HEK293 (cell line): ENCODE results near the gene GRAP2.

Experiments
- CTCF ChIA-PET: fragments of 350-600 bp; formaldehyde crosslinking; extraction: SDS; loops from one replicate; lab custom pipeline; 2021; ENCODE audit warnings: antibody characterized with exemption; lab: Yijun Ruan, JAX
- POLR2A ChIA-PET: fragments of 300-600 bp; formaldehyde crosslinking; extraction: SDS; loops from one replicate; lab custom pipeline; 2020; ENCODE audit warnings: antibody characterized with exemption, inconsistent platforms; lab: Yijun Ruan, JAX
- H3K27ac ChIP-seq: fragments of 200-500 bp; sonication (Bioruptor generic); 2 replicates; pipeline ENCODE4 v1.5.1; 2014; ENCODE audit warnings: low read depth, low read length, control low read depth, inconsistent platforms; ENCODE audit errors: extremely low read depth
- H3K36me3 ChIP-seq, 2 experiments: fragments of 200-500 bp in 1 of 2; sonication (Bioruptor generic) in 1 of 2; 1 replicate in 1 of 2; 2 replicates in 1 of 2; pipeline ENCODE4 v1.5.1; 2014 to 2017; ENCODE audit warnings: inconsistent platforms in 2 of 2, low read length in 2 of 2; ENCODE audit not compliant: control insufficient read depth in 2 of 2, insufficient read depth in 1 of 2
- H3K4me1 ChIP-seq: fragments of 200-500 bp; sonication (Bioruptor generic); 2 replicates; pipeline ENCODE4 v1.5.1; 2014; ENCODE audit warnings: mild to moderate bottlenecking, low read length, inconsistent platforms; ENCODE audit not compliant: control insufficient read depth, insufficient read depth
- H3K4me3 ChIP-seq: 2 replicates; pipeline ENCODE4 v1.5.1; 2011; ENCODE audit warnings: low read depth, mild to moderate bottlenecking, control low read depth, low read length, moderate library complexity
- H3K9me3 ChIP-seq: fragments of 200-500 bp; sonication (Bioruptor generic); 2 replicates; pipeline ENCODE4 v1.5.1; 2014; ENCODE audit warnings: low read depth, low read length, inconsistent platforms; ENCODE audit not compliant: control insufficient read depth, insufficient read depth
- RBAK ChIP-seq: fragments of 450-650 bp; formaldehyde crosslinking; IDR thresholded peaks from 2 replicates; pipeline ENCODE4 v1.5.1; 2016; ENCODE audit warnings: missing biosample characterization, missing genetic modification characterization
- ZBTB21 ChIP-seq: fragments of 450-650 bp; formaldehyde crosslinking; IDR thresholded peaks from 2 replicates; pipeline ENCODE4 v1.5.1; 2017; ENCODE audit warnings: missing biosample characterization, missing genetic modification characterization
- ZBTB8A ChIP-seq: fragments of 450-650 bp; formaldehyde crosslinking; IDR thresholded peaks from 2 replicates; pipeline ENCODE4 v1.5.1; 2016; ENCODE audit warnings: missing biosample characterization, missing genetic modification characterization
- ZFP3 ChIP-seq: fragments of 450-650 bp; formaldehyde crosslinking; IDR thresholded peaks from 2 replicates; pipeline ENCODE4 v1.5.1; 2016; ENCODE audit warnings: low read depth, missing biosample characterization, missing genetic modification characterization
- ZFP37 ChIP-seq: fragments of 450-650 bp; formaldehyde crosslinking; IDR thresholded peaks from 2 replicates; pipeline ENCODE4 v1.5.1; 2016; ENCODE audit warnings: missing biosample characterization, missing genetic modification characterization
- ZNF121 ChIP-seq: fragments of 450-650 bp; formaldehyde crosslinking; IDR thresholded peaks from 2 replicates; pipeline ENCODE4 v1.5.1; 2016; ENCODE audit warnings: missing biosample characterization, missing genetic modification characterization
- ZNF394 ChIP-seq: fragments of 450-650 bp; formaldehyde crosslinking; IDR thresholded peaks from 2 replicates; pipeline ENCODE4 v1.5.1; 2016; ENCODE audit warnings: missing biosample characterization, missing genetic modification characterization, mild to moderate bottlenecking, moderate library complexity, borderline replicate concordance
- ZNF404 ChIP-seq: fragments of 450-650 bp; formaldehyde crosslinking; IDR thresholded peaks from 2 replicates; pipeline ENCODE4 v1.5.1; 2017; ENCODE audit warnings: missing biosample characterization, missing genetic modification characterization
- ZNF426 ChIP-seq: fragments of 450-650 bp; formaldehyde crosslinking; IDR thresholded peaks from 2 replicates; pipeline ENCODE4 v1.5.1; 2017; ENCODE audit warnings: missing biosample characterization, missing genetic modification characterization, mild to moderate bottlenecking, inconsistent platforms, moderate library complexity
- ZNF433 ChIP-seq: fragments of 450-650 bp; formaldehyde crosslinking; IDR thresholded peaks from 2 replicates; pipeline ENCODE4 v1.5.1; 2016; ENCODE audit warnings: missing biosample characterization, missing genetic modification characterization, low read depth
- ZNF501 ChIP-seq: fragments of 450-650 bp; formaldehyde crosslinking; IDR thresholded peaks from 2 replicates; pipeline ENCODE4 v1.5.1; 2016; ENCODE audit warnings: missing biosample characterization, missing genetic modification characterization
- ZNF514 ChIP-seq: fragments of 450-650 bp; formaldehyde crosslinking; IDR thresholded peaks from 2 replicates; pipeline ENCODE4 v1.5.1; 2016; ENCODE audit warnings: missing biosample characterization, missing genetic modification characterization
- ZNF558 ChIP-seq: fragments of 450-650 bp; formaldehyde crosslinking; IDR thresholded peaks from 2 replicates; pipeline ENCODE4 v1.5.1; 2016; ENCODE audit warnings: missing biosample characterization, missing genetic modification characterization
- ZNF623 ChIP-seq: fragments of 450-650 bp; formaldehyde crosslinking; IDR thresholded peaks from 2 replicates; pipeline ENCODE4 v1.5.1; 2016; ENCODE audit warnings: missing biosample characterization, missing genetic modification characterization
- ZNF629 ChIP-seq: fragments of 450-650 bp; formaldehyde crosslinking; IDR thresholded peaks from 2 replicates; pipeline ENCODE4 v1.5.1; 2017; ENCODE audit warnings: missing biosample characterization, missing genetic modification characterization
- ZNF654 ChIP-seq: fragments of 450-650 bp; formaldehyde crosslinking; IDR thresholded peaks from 2 replicates; pipeline ENCODE4 v1.5.1; 2016; ENCODE audit warnings: low read depth, missing biosample characterization, missing genetic modification characterization
- ZNF791 ChIP-seq: fragments of 450-650 bp; formaldehyde crosslinking; IDR thresholded peaks from 2 replicates; pipeline ENCODE4 v1.5.1; 2016; ENCODE audit warnings: missing biosample characterization, missing genetic modification characterization
- TF ChIP-seq, protein P1 (sequence below): fragments of 450-650 bp; formaldehyde crosslinking; IDR thresholded peaks from 2 replicates; pipeline ENCODE4 v1.5.1; 2016; ENCODE audit warnings: missing biosample characterization, missing genetic modification characterization, borderline replicate concordance
- TF ChIP-seq, protein P2 (sequence below): fragments of 450-650 bp; formaldehyde crosslinking; IDR thresholded peaks from 2 replicates; pipeline ENCODE4 v1.5.1; 2016; ENCODE audit warnings: missing biosample characterization, missing genetic modification characterization
- TF ChIP-seq, protein P3 (sequence below): fragments of 450-650 bp; formaldehyde crosslinking; IDR thresholded peaks from 2 replicates; pipeline ENCODE4 v1.5.1; 2016; ENCODE audit warnings: missing biosample characterization, missing genetic modification characterization
- TF ChIP-seq, protein P4 (sequence below): fragments of 450-650 bp; formaldehyde crosslinking; IDR thresholded peaks from 2 replicates; pipeline ENCODE4 v1.5.1; 2016; ENCODE audit warnings: missing biosample characterization, missing genetic modification characterization
- TF ChIP-seq, protein P5 (sequence below): fragments of 450-650 bp; formaldehyde crosslinking; conservative IDR thresholded peaks from 2 replicates; pipeline ENCODE4 v1.5.1; 2016; ENCODE audit warnings: low read depth, missing biosample characterization, missing genetic modification characterization

Gene GRAP2

DNA sequence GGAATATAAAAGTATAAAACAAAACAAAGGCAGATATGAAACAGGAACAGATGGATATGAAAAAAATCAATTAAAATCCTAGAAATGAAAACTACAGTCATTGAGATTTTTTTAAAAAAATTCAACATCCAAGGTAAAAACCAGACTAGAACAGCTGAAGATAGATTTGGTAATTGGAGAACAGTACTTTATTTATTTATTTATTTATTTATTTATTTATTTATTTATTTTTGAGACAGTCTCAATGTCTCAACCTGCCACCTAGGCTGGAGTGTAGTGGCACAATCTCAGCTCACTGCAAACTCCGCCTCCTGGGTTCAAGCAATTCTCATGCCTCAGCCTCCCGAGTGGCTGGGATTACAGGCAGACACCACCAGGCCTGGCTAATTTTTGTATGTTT is 31.1 kb upstream of the GRAP2 start (continued):
- TF ChIP-seq ZNF404 (tag by site-specific recombination) (0 out of 2 replicates have a peak, but pooled peaks have one; percentile 77), ZNF558 (tag by site-specific recombination) (peak; percentile 71; the same call in 1 of the 2 replicates), ZNF514 (tag by site-specific recombination) (0 out of 2 replicates have a peak, but pooled peaks have one; percentile 85), ZNF394 (tag by site-specific recombination) (peak; percentile 96), ZNF623 (tag by site-specific recombination) (peak; percentile 83), ZBTB8A (tag by site-specific recombination) (peak; percentile 80), ZNF501 (tag by site-specific recombination) (0 out of 2 replicates have a peak, but pooled peaks have one; percentile 26), ZNF791 (peak; percentile 64; the same call in 1 of the 2 replicates), ZBTB21 (tag by site-specific recombination) (peak; percentile 60; the same call in 1 of the 2 replicates), ZNF433 (tag by site-specific recombination) (peak; percentile 96), ZFP37 (peak; percentile 83; the same call in 1 of the 2 replicates), RBAK (tag by site-specific recombination) (0 out of 2 replicates have a peak, but pooled peaks have one; percentile 36)
- TF ChIP-seq, protein P1, sequence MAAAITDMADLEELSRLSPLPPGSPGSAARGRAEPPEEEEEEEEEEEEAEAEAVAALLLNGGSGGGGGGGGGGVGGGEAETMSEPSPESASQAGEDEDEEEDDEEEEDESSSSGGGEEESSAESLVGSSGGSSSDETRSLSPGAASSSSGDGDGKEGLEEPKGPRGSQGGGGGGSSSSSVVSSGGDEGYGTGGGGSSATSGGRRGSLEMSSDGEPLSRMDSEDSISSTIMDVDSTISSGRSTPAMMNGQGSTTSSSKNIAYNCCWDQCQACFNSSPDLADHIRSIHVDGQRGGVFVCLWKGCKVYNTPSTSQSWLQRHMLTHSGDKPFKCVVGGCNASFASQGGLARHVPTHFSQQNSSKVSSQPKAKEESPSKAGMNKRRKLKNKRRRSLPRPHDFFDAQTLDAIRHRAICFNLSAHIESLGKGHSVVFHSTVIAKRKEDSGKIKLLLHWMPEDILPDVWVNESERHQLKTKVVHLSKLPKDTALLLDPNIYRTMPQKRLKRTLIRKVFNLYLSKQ (tag by site-specific recombination), result peak; percentile 92; the same call in 1 of the 2 replicates
- TF ChIP-seq, protein P2, sequence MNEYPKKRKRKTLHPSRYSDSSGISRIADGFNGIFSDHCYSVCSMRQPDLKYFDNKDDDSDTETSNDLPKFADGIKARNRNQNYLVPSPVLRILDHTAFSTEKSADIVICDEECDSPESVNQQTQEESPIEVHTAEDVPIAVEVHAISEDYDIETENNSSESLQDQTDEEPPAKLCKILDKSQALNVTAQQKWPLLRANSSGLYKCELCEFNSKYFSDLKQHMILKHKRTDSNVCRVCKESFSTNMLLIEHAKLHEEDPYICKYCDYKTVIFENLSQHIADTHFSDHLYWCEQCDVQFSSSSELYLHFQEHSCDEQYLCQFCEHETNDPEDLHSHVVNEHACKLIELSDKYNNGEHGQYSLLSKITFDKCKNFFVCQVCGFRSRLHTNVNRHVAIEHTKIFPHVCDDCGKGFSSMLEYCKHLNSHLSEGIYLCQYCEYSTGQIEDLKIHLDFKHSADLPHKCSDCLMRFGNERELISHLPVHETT (tag by site-specific recombination), result 0 out of 2 replicates have a peak, but pooled peaks have one; percentile 45
- TF ChIP-seq, protein P3, sequence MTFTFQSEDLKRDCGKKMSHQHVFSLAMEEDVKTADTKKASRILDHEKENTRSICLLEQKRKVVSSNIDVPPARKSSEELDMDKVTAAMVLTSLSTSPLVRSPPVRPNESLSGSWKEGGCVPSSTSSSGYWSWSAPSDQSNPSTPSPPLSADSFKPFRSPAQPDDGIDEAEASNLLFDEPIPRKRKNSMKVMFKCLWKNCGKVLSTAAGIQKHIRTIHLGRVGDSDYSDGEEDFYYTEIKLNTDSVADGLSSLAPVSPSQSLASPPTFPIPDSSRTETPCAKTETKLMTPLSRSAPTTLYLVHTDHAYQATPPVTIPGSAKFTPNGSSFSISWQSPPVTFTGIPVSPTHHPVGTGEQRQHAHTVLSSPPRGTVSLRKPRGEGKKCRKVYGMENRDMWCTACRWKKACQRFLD (tag by site-specific recombination), result 0 out of 2 replicates have a peak, but pooled peaks have one; percentile 24

DNA sequence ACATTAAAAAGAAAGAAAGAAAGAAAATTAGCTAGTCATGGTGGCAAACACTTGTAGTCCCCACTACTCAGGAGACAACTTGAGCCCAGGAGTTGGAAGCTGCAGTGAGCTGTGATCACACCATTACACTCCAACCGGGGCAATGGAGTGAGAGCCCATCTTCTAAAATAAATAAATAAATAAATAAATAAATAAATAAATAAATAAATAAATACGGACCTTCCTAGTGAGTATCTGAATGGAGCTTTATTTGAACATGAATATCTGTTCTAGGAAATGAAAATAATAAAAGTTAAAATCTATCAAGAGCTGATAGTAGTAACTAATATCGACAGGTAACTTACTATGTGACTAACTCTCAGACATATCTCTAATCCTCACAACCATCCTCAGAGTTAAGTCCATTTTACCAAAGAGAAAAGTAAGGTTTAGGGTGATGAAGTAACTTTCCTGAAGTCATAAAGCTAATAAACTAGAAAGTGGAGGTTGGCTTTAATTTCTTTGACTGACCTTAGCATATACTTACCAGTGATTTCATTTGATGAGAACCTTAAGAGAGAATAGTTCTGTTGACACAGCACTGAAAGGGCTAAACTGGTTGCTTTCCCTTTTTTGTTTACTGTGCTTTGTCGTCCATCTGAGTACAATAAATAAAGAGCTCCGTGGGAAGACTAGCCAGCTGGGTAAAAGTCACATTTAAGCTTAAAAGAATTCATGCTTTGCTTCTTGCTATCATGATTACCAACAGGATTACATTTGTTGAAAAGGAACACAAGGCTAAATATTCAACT is 29.7 kb upstream of the GRAP2 start:
- Histone ChIP-seq H3K4me3 (no peak overlapping the region), H3K36me3 (no peaks in the 10 kb centered on the region), H3K27ac (no peak overlapping the region), H3K4me1 (no peaks in the 10 kb centered on the region), H3K9me3 (no peaks in the 10 kb centered on the region)
- POLR2A ChIA-PET, result no interaction called here
- CTCF ChIA-PET, result interaction anchor here (0.5 to 1.1 kb wide), 5 partner anchors 24 to 337 kb away, joined by 3 to 4 read pairs (median 3); no protein-coding TSS in a partner anchor
- TF ChIP-seq ZNF629 (peak; percentile 64), ZNF654 (tag by site-specific recombination) (peak; percentile 30), ZNF121 (tag by site-specific recombination) (peak; percentile 45; the same call in 1 of the 2 replicates), ZFP3 (tag by site-specific recombination) (0 out of 2 replicates have a peak, but pooled peaks have one; percentile 35), ZNF514 (tag by site-specific recombination) (no peak), ZNF426 (tag by site-specific recombination) (peak; percentile 96), ZNF558 (tag by site-specific recombination) (peak; percentile 84)
- TF ChIP-seq, protein P4, sequence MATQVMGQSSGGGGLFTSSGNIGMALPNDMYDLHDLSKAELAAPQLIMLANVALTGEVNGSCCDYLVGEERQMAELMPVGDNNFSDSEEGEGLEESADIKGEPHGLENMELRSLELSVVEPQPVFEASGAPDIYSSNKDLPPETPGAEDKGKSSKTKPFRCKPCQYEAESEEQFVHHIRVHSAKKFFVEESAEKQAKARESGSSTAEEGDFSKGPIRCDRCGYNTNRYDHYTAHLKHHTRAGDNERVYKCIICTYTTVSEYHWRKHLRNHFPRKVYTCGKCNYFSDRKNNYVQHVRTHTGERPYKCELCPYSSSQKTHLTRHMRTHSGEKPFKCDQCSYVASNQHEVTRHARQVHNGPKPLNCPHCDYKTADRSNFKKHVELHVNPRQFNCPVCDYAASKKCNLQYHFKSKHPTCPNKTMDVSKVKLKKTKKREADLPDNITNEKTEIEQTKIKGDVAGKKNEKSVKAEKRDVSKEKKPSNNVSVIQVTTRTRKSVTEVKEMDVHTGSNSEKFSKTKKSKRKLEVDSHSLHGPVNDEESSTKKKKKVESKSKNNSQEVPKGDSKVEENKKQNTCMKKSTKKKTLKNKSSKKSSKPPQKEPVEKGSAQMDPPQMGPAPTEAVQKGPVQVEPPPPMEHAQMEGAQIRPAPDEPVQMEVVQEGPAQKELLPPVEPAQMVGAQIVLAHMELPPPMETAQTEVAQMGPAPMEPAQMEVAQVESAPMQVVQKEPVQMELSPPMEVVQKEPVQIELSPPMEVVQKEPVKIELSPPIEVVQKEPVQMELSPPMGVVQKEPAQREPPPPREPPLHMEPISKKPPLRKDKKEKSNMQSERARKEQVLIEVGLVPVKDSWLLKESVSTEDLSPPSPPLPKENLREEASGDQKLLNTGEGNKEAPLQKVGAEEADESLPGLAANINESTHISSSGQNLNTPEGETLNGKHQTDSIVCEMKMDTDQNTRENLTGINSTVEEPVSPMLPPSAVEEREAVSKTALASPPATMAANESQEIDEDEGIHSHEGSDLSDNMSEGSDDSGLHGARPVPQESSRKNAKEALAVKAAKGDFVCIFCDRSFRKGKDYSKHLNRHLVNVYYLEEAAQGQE (tag by site-specific recombination), result peak; percentile 71
- TF ChIP-seq, protein P5, sequence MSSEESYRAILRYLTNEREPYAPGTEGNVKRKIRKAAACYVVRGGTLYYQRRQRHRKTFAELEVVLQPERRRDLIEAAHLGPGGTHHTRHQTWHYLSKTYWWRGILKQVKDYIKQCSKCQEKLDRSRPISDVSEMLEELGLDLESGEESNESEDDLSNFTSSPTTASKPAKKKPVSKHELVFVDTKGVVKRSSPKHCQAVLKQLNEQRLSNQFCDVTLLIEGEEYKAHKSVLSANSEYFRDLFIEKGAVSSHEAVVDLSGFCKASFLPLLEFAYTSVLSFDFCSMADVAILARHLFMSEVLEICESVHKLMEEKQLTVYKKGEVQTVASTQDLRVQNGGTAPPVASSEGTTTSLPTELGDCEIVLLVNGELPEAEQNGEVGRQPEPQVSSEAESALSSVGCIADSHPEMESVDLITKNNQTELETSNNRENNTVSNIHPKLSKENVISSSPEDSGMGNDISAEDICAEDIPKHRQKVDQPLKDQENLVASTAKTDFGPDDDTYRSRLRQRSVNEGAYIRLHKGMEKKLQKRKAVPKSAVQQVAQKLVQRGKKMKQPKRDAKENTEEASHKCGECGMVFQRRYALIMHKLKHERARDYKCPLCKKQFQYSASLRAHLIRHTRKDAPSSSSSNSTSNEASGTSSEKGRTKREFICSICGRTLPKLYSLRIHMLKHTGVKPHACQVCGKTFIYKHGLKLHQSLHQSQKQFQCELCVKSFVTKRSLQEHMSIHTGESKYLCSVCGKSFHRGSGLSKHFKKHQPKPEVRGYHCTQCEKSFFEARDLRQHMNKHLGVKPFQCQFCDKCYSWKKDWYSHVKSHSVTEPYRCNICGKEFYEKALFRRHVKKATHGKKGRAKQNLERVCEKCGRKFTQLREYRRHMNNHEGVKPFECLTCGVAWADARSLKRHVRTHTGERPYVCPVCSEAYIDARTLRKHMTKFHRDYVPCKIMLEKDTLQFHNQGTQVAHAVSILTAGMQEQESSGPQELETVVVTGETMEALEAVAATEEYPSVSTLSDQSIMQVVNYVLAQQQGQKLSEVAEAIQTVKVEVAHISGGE (tag by site-specific recombination), result peak; percentile 82
